WTC11 (cell line): ENCODE measurements around the gene TWIST2. TPM values are rescaled to one million over a fixed set of nuclear protein-coding genes. Genes with fewer than 3 reads are reported as not detected.

Experiments
- ATAC-seq: fragments of 200-7000 bp; cut with Tn5 transposase; 2 replicates; pipeline ENCODE4 v1.10.0; 2021; ENCODE audit warnings: mild to moderate bottlenecking, moderate library complexity
- CTCF ChIA-PET: fragments of 300-600 bp; sonication (Branson Sonifier 250); formaldehyde crosslinking; loops from one replicate; lab custom pipeline; 2021; ENCODE audit warnings: antibody characterized with exemption; lab: Charles Lee
- POLR2A ChIA-PET: fragments of 350-600 bp; sonication (Branson Sonifier 250); formaldehyde crosslinking; loops from one replicate; lab custom pipeline; 2021; ENCODE audit warnings: antibody characterized with exemption; lab: Charles Lee
- DNase-seq: peaks from one replicate; pipeline ENCODE4 v3.0.0; 2021; ENCODE audit warnings: low spot score
- H3K27ac Mint-ChIP-seq: 2 replicates; pipeline ENCODE4 v1.8.0; 2021; ENCODE audit warnings: mixed read lengths
- H3K27me3 Mint-ChIP-seq: 2 replicates; pipeline ENCODE4 v1.8.0; 2021; ENCODE audit warnings: low read depth, mild to moderate bottlenecking, moderate library complexity, mixed read lengths
- H3K36me3 Mint-ChIP-seq: 2 replicates; pipeline ENCODE4 v1.8.0; 2021; ENCODE audit warnings: mixed read lengths
- H3K4me1 Mint-ChIP-seq: 2 replicates; pipeline ENCODE4 v1.8.0; 2022; ENCODE audit warnings: mixed read lengths
- H3K4me3 Mint-ChIP-seq: 2 replicates; pipeline ENCODE4 v1.8.0; 2021; ENCODE audit warnings: mild to moderate bottlenecking, moderate library complexity, mixed read lengths
- H3K9me3 Mint-ChIP-seq: 2 replicates; pipeline ENCODE4 v1.8.0; 2021; ENCODE audit warnings: mixed read lengths
- ESRRA ChIP-seq: sonication (generic); formaldehyde crosslinking; IDR thresholded peaks from 2 replicates; pipeline ENCODE4 v1.8.1; 2022; ENCODE audit warnings: mild to moderate bottlenecking, missing genetic modification reagents, borderline replicate concordance
- ETV6 ChIP-seq: sonication (generic); formaldehyde crosslinking; IDR thresholded peaks from 2 replicates; pipeline ENCODE4 v1.8.1; 2022; ENCODE audit warnings: mild to moderate bottlenecking, missing genetic modification reagents
- NFYB ChIP-seq: sonication (generic); formaldehyde crosslinking; conservative IDR thresholded peaks from 2 replicates; pipeline ENCODE4 v1.8.0; 2022; ENCODE audit warnings: low read depth, missing genetic modification reagents
- NR2C2 ChIP-seq: sonication (generic); formaldehyde crosslinking; IDR thresholded peaks from 2 replicates; pipeline ENCODE4 v1.8.0; 2022; ENCODE audit warnings: mild to moderate bottlenecking, missing genetic modification reagents
- RELA ChIP-seq: sonication (generic); formaldehyde crosslinking; IDR thresholded peaks from 2 replicates; pipeline ENCODE4 v1.8.1; 2022; ENCODE audit warnings: missing genetic modification reagents, mild to moderate bottlenecking, borderline replicate concordance
- SP1 ChIP-seq: sonication (generic); formaldehyde crosslinking; conservative IDR thresholded peaks from 2 replicates; pipeline ENCODE4 v1.8.1; 2022; ENCODE audit warnings: missing genetic modification reagents
- TEAD1 ChIP-seq: sonication (generic); formaldehyde crosslinking; IDR thresholded peaks from 2 replicates; pipeline ENCODE4 v1.8.0; 2022; ENCODE audit warnings: mild to moderate bottlenecking, missing genetic modification reagents
- ZNF138 ChIP-seq: sonication (generic); formaldehyde crosslinking; conservative IDR thresholded peaks from 2 replicates; pipeline ENCODE4 v1.8.1; 2022; ENCODE audit warnings: mild to moderate bottlenecking, moderate library complexity, missing genetic modification reagents
- ZNF219 ChIP-seq: sonication (generic); formaldehyde crosslinking; IDR thresholded peaks from 2 replicates; pipeline ENCODE4 v1.8.0; 2023; ENCODE audit warnings: missing genetic modification reagents, mild to moderate bottlenecking, borderline replicate concordance
- total RNA-seq: library from RNA; stranded (reverse); gene quantifications from 3 replicates; pipeline ENCODE4 v1.2.3, GENCODE V29; 2021
- TF ChIP-seq, protein P1 (sequence below): sonication (generic); formaldehyde crosslinking; IDR thresholded peaks from 2 replicates; pipeline ENCODE4 v1.8.0; 2023; ENCODE audit warnings: mild to moderate bottlenecking, missing genetic modification reagents
- TF ChIP-seq, protein P2 (sequence below): sonication (generic); formaldehyde crosslinking; IDR thresholded peaks from 2 replicates; pipeline ENCODE4 v1.8.1; 2022; ENCODE audit warnings: mild to moderate bottlenecking, moderate library complexity, missing genetic modification reagents
- TF ChIP-seq, protein P3 (sequence below): sonication (generic); formaldehyde crosslinking; conservative IDR thresholded peaks from 2 replicates; pipeline ENCODE4 v1.8.1; 2023; ENCODE audit warnings: mild to moderate bottlenecking, low read depth, missing genetic modification reagents, moderate library complexity
- TF ChIP-seq, protein P4 (sequence below): sonication (generic); formaldehyde crosslinking; IDR thresholded peaks from 2 replicates; pipeline ENCODE4 v1.8.0; 2023; ENCODE audit warnings: missing genetic modification reagents, mild to moderate bottlenecking, borderline replicate concordance
- TF ChIP-seq, protein P5 (sequence below): sonication (generic); formaldehyde crosslinking; IDR thresholded peaks from 2 replicates; pipeline ENCODE4 v1.8.0; 2022; ENCODE audit warnings: mild to moderate bottlenecking, missing genetic modification reagents
- TF ChIP-seq, protein P6 (sequence below): sonication (generic); formaldehyde crosslinking; IDR thresholded peaks from 2 replicates; pipeline ENCODE4 v1.8.1; 2023; ENCODE audit warnings: mild to moderate bottlenecking, moderate library complexity, missing genetic modification reagents
- TF ChIP-seq, protein P7 (sequence below): sonication (generic); formaldehyde crosslinking; IDR thresholded peaks from 2 replicates; pipeline ENCODE4 v1.8.1; 2023; ENCODE audit warnings: mild to moderate bottlenecking, missing genetic modification reagents, moderate library complexity

The TWIST2 gene
- total RNA-seq, 1 experiment from 2014 or later, result 5.7 TPM

DNA sequence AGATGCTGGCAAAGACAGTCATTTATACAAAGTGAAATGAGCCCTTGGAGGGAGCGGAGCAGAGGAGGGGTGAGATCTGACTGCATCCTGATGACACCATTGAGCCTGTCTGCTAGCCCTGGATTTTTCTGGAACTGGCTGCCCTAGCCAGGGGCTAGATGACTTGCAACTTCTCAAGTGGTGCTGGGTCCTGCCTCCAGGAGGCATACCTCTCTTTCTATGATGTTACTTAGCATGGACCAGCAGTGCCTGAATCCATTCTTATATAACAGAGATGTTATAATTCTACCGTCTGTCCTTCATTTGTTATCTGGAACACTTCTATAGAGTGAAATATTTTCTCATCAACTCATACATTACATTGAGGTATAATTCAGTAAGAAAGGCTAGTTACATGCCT is 8.5 kb upstream of the TWIST2 start:
- no peak for TF ChIP-seq RELA (CRISPR knock-in tag)
- TF ChIP-seq, protein P1, sequence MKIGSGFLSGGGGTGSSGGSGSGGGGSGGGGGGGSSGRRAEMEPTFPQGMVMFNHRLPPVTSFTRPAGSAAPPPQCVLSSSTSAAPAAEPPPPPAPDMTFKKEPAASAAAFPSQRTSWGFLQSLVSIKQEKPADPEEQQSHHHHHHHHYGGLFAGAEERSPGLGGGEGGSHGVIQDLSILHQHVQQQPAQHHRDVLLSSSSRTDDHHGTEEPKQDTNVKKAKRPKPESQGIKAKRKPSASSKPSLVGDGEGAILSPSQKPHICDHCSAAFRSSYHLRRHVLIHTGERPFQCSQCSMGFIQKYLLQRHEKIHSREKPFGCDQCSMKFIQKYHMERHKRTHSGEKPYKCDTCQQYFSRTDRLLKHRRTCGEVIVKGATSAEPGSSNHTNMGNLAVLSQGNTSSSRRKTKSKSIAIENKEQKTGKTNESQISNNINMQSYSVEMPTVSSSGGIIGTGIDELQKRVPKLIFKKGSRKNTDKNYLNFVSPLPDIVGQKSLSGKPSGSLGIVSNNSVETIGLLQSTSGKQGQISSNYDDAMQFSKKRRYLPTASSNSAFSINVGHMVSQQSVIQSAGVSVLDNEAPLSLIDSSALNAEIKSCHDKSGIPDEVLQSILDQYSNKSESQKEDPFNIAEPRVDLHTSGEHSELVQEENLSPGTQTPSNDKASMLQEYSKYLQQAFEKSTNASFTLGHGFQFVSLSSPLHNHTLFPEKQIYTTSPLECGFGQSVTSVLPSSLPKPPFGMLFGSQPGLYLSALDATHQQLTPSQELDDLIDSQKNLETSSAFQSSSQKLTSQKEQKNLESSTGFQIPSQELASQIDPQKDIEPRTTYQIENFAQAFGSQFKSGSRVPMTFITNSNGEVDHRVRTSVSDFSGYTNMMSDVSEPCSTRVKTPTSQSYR (CRISPR knock-in tag), result no peak

DNA sequence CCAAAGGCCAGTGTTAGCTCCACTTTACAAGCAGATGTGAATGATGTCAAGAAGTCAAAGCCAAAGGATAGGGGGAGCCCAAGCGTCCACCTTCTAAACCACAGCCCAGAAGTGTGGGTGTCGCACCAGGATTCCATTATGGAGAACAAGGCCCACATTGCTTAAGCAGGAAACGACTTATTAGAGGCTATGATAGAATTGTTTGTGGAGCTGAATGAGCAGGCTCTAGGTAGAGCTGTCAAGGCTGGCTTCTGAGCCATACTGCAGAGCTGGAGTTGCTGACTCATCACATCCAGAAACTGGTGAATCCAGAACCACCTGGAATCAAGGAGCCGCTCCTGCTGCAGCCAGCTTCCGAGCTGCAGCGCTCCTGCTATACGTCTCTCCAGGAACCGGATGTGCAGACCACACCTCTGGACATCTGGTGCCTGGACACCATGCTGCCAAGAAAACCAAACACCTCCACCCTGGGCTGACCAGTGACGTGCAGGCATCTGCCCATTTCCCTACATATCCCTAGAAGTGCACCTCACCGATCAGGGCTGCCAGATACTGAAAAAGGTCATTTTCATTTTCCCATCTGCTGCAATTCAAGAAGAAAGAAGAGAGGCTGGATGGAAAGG is 6.2 kb upstream of the TWIST2 start:
- ATAC-seq, result no peak; the same call in 1 of the 2 replicates
- Mint-ChIP-seq H3K36me3 (no peaks in the 10 kb centered on the region), H3K4me1 (peaks cover 7% of the 10 kb centered on the region), H3K27me3 (peaks cover 57% of the 10 kb centered on the region), H3K9me3 (peaks cover 13% of the 10 kb centered on the region), H3K4me3 (no peak overlapping the region), H3K27ac (no peak overlapping the region)
- TF ChIP-seq ZNF138 (CRISPR knock-in tag) (no peak), TEAD1 (no peak), ESRRA (CRISPR knock-in tag) (no peak), ZNF219 (CRISPR knock-in tag) (no peak), NR2C2 (CRISPR knock-in tag) (no peak), SP1 (CRISPR knock-in tag) (no peak), NFYB (no peak), ETV6 (CRISPR knock-in tag) (no peak)
- TF ChIP-seq, protein P1 (CRISPR knock-in tag), result no peak
- TF ChIP-seq, protein P2, sequence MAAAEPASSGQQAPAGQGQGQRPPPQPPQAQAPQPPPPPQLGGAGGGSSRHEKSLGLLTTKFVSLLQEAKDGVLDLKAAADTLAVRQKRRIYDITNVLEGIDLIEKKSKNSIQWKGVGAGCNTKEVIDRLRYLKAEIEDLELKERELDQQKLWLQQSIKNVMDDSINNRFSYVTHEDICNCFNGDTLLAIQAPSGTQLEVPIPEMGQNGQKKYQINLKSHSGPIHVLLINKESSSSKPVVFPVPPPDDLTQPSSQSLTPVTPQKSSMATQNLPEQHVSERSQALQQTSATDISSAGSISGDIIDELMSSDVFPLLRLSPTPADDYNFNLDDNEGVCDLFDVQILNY (CRISPR knock-in tag), result no peak
- TF ChIP-seq, protein P3, sequence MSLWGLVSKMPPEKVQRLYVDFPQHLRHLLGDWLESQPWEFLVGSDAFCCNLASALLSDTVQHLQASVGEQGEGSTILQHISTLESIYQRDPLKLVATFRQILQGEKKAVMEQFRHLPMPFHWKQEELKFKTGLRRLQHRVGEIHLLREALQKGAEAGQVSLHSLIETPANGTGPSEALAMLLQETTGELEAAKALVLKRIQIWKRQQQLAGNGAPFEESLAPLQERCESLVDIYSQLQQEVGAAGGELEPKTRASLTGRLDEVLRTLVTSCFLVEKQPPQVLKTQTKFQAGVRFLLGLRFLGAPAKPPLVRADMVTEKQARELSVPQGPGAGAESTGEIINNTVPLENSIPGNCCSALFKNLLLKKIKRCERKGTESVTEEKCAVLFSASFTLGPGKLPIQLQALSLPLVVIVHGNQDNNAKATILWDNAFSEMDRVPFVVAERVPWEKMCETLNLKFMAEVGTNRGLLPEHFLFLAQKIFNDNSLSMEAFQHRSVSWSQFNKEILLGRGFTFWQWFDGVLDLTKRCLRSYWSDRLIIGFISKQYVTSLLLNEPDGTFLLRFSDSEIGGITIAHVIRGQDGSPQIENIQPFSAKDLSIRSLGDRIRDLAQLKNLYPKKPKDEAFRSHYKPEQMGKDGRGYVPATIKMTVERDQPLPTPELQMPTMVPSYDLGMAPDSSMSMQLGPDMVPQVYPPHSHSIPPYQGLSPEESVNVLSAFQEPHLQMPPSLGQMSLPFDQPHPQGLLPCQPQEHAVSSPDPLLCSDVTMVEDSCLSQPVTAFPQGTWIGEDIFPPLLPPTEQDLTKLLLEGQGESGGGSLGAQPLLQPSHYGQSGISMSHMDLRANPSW, result no peak
- TF ChIP-seq, protein P4, sequence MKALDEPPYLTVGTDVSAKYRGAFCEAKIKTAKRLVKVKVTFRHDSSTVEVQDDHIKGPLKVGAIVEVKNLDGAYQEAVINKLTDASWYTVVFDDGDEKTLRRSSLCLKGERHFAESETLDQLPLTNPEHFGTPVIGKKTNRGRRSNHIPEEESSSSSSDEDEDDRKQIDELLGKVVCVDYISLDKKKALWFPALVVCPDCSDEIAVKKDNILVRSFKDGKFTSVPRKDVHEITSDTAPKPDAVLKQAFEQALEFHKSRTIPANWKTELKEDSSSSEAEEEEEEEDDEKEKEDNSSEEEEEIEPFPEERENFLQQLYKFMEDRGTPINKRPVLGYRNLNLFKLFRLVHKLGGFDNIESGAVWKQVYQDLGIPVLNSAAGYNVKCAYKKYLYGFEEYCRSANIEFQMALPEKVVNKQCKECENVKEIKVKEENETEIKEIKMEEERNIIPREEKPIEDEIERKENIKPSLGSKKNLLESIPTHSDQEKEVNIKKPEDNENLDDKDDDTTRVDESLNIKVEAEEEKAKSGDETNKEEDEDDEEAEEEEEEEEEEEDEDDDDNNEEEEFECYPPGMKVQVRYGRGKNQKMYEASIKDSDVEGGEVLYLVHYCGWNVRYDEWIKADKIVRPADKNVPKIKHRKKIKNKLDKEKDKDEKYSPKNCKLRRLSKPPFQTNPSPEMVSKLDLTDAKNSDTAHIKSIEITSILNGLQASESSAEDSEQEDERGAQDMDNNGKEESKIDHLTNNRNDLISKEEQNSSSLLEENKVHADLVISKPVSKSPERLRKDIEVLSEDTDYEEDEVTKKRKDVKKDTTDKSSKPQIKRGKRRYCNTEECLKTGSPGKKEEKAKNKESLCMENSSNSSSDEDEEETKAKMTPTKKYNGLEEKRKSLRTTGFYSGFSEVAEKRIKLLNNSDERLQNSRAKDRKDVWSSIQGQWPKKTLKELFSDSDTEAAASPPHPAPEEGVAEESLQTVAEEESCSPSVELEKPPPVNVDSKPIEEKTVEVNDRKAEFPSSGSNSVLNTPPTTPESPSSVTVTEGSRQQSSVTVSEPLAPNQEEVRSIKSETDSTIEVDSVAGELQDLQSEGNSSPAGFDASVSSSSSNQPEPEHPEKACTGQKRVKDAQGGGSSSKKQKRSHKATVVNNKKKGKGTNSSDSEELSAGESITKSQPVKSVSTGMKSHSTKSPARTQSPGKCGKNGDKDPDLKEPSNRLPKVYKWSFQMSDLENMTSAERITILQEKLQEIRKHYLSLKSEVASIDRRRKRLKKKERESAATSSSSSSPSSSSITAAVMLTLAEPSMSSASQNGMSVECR (CRISPR knock-in tag), result no peak
- TF ChIP-seq, protein P5, sequence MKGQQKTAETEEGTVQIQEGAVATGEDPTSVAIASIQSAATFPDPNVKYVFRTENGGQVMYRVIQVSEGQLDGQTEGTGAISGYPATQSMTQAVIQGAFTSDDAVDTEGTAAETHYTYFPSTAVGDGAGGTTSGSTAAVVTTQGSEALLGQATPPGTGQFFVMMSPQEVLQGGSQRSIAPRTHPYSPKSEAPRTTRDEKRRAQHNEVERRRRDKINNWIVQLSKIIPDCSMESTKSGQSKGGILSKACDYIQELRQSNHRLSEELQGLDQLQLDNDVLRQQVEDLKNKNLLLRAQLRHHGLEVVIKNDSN (CRISPR knock-in tag), result no peak
- TF ChIP-seq, protein P6, sequence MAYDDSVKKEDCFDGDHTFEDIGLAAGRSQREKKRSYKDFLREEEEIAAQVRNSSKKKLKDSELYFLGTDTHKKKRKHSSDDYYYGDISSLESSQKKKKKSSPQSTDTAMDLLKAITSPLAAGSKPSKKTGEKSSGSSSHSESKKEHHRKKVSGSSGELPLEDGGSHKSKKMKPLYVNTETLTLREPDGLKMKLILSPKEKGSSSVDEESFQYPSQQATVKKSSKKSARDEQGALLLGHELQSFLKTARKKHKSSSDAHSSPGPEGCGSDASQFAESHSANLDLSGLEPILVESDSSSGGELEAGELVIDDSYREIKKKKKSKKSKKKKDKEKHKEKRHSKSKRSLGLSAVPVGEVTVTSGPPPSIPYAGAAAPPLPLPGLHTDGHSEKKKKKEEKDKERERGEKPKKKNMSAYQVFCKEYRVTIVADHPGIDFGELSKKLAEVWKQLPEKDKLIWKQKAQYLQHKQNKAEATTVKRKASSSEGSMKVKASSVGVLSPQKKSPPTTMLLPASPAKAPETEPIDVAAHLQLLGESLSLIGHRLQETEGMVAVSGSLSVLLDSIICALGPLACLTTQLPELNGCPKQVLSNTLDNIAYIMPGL (CRISPR knock-in tag), result no peak
- TF ChIP-seq, protein P7, sequence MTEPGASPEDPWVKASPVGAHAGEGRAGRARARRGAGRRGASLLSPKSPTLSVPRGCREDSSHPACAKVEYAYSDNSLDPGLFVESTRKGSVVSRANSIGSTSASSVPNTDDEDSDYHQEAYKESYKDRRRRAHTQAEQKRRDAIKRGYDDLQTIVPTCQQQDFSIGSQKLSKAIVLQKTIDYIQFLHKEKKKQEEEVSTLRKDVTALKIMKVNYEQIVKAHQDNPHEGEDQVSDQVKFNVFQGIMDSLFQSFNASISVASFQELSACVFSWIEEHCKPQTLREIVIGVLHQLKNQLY (CRISPR knock-in tag), result no peak
- ChIA-PET CTCF (interaction anchor here (0.6 to 1.2 kb wide), 3 partner anchors 34 to 116 kb away, joined by 3 to 6 read pairs (median 4); no protein-coding TSS in a partner anchor), POLR2A (no interaction called here)
- no peak for DNase-seq

More for the DNA sequence above, 8.5 kb upstream of the TWIST2 start:
- ChIA-PET POLR2A (no interaction called here), CTCF (no interaction called here)
- Mint-ChIP-seq H3K27ac (no peak overlapping the region), H3K36me3 (no peaks in the 10 kb centered on the region), H3K27me3 (peaks cover 34% of the 10 kb centered on the region), H3K9me3 (peaks cover 13% of the 10 kb centered on the region), H3K4me3 (no peak overlapping the region), H3K4me1 (no peaks in the 10 kb centered on the region)
- DNase-seq (no peak), ATAC-seq (no peak)
